B cell (primary cell): ENCODE results near the gene TYROBP. TPM values are rescaled to one million over a fixed set of nuclear protein-coding genes. Genes with fewer than 3 reads are reported as not detected.
"Not testable (repeated sequence)": the region's sequence is repeated elsewhere in the genome, so short reads cannot be mapped to it uniquely, and the experiment has no call there.

Experiments
- ATAC-seq: fragments of 200-7000 bp; cut with Tn5 transposase; one replicate; pipeline ENCODE4 v1.10.0; 2021; ENCODE audit warnings: low read depth, mild to moderate bottlenecking, moderate number of reproducible peaks, moderate library complexity
- CTCF ChIA-PET: fragments of 350-600 bp; sonication (Branson Sonifier 250); formaldehyde crosslinking; loops from one replicate; lab custom pipeline; 2021; ENCODE audit warnings: antibody characterized with exemption, inconsistent platforms; lab: Charles Lee
- POLR2A ChIA-PET: fragments of 350-600 bp; sonication (Branson Sonifier 250); formaldehyde crosslinking; loops from one replicate; lab custom pipeline; 2021; ENCODE audit warnings: antibody characterized with exemption; lab: Charles Lee
- DNase-seq: peaks from one replicate; pipeline ENCODE4 v3.0.0; 2013
- H2AFZ ChIP-seq: 2 replicates; pipeline ENCODE4 v1.6.1; 2012; ENCODE audit warnings: mild to moderate bottlenecking, low read depth, low read length; ENCODE audit not compliant: insufficient read depth, poor library complexity, severe bottlenecking
- H3K27ac ChIP-seq, 2 donors: 1 replicate in 1 of 2; 2 replicates in 1 of 2; pipeline ENCODE4 v1.5.1; 2012 to 2013; ENCODE audit warnings: low read length in 2 of 2, mild to moderate bottlenecking in 2 of 2, moderate library complexity in 1 of 2
- H3K27me3 ChIP-seq, 4 experiments: fragments of 200-600 bp in 1 of 4; sonication (generic) in 1 of 4; replicated peaks in 1 of 4; 1 replicate in 2 of 4; 2 replicates in 2 of 4; pipeline versions ENCODE4 v1.6.1 to v1.7.0; 2013 to 2016; ENCODE audit warnings: low read length in 3 of 4, mild to moderate bottlenecking in 2 of 4, mixed read lengths in 1 of 4, moderate library complexity in 1 of 4; ENCODE audit not compliant: insufficient read depth in 4 of 4, control insufficient read depth in 3 of 4; ENCODE audit errors: control extremely low read depth in 1 of 4
- H3K36me3 ChIP-seq, 2 experiments: replicated peaks in 1 of 2; 1 replicate in 1 of 2; 2 replicates in 1 of 2; pipeline versions ENCODE4 v1.6.1 to v1.7.1; 2013; ENCODE audit warnings: low read length in 1 of 2; ENCODE audit not compliant: insufficient read depth in 2 of 2, control insufficient read depth in 1 of 2; ENCODE audit errors: control extremely low read depth in 1 of 2, extremely low read depth in 1 of 2
- H3K4me1 ChIP-seq, 2 donors: fragments of 200-600 bp in 1 of 2; sonication (generic) in 1 of 2; 1 replicate in 1 of 2; 2 replicates in 1 of 2; pipeline versions ENCODE4 v1.5.1 to v1.6.1; 2013 to 2017; ENCODE audit warnings: low read length in 2 of 2; ENCODE audit not compliant: control insufficient read depth in 2 of 2, insufficient read depth in 2 of 2
- H3K4me2 ChIP-seq: replicated peaks from 2 replicates; pipeline ENCODE3; 2012; ENCODE audit warnings: mild to moderate bottlenecking, low read depth, low read length; ENCODE audit not compliant: poor library complexity, severe bottlenecking
- H3K4me3 ChIP-seq, 5 experiments: fragments of 200-600 bp in 1 of 5; sonication (generic) in 1 of 5; 1 replicate in 3 of 5; 2 replicates in 2 of 5; pipeline versions ENCODE4 v1.5.1 to v1.7.0; 2011 to 2016; ENCODE audit warnings: low read length in 4 of 5, mild to moderate bottlenecking in 4 of 5, low read depth in 2 of 5, control low read depth in 1 of 5, moderate library complexity in 1 of 5; ENCODE audit not compliant: insufficient read depth in 1 of 5; ENCODE audit errors: control extremely low read depth in 1 of 5, extremely low read depth in 1 of 5
- H3K79me2 ChIP-seq: fragments of 200-600 bp; sonication (generic); one replicate; pipeline ENCODE4 v1.6.0; 2016; ENCODE audit warnings: low read length; ENCODE audit not compliant: control insufficient read depth, insufficient read depth
- H3K9ac ChIP-seq: fragments of 200-600 bp; sonication (generic); 2 replicates; pipeline ENCODE4 v1.6.1; 2017; ENCODE audit warnings: mild to moderate bottlenecking, low read length, moderate library complexity
- H3K9me3 ChIP-seq, 3 donors: one replicate each; pipeline versions ENCODE4 v1.6.1 to v1.7.1; 2013; ENCODE audit warnings: low read length in 2 of 3; ENCODE audit not compliant: control insufficient read depth in 2 of 3, insufficient read depth in 1 of 3; ENCODE audit errors: control extremely low read depth in 1 of 3
- H4K20me1 ChIP-seq: 2 replicates; pipeline ENCODE4 v1.6.0; 2012; ENCODE audit warnings: mild to moderate bottlenecking, low read length; ENCODE audit not compliant: insufficient read depth, control insufficient read depth, poor library complexity, severe bottlenecking
- H3K27ac Mint-ChIP-seq: one replicate; pipeline ENCODE4 v1.8.0; 2021; ENCODE audit warnings: mixed read lengths
- H3K27me3 Mint-ChIP-seq: one replicate; pipeline ENCODE4 v1.8.0; 2021; ENCODE audit warnings: mixed read lengths
- H3K4me1 Mint-ChIP-seq: one replicate; pipeline ENCODE4 v1.8.0; 2021; ENCODE audit warnings: mixed read lengths
- H3K4me3 Mint-ChIP-seq: one replicate; pipeline ENCODE4 v1.8.0; 2021; ENCODE audit warnings: mixed read lengths
- H3K9me3 Mint-ChIP-seq: one replicate; pipeline ENCODE4 v1.8.0; 2022; ENCODE audit warnings: mixed read lengths; ENCODE audit not compliant: insufficient read depth
- CTCF ChIP-seq: fragments of 200-600 bp; IDR thresholded peaks from one replicate; pipeline ENCODE4 v1.8.0; 2022; ENCODE audit warnings: antibody characterized with exemption, mild to moderate bottlenecking
- EZH2 ChIP-seq: IDR thresholded peaks from 2 replicates; pipeline ENCODE4 v1.6.1; 2012; ENCODE audit warnings: borderline replicate concordance, low read depth, mild to moderate bottlenecking, moderate library complexity, low read length; ENCODE audit not compliant: insufficient read depth, poor library complexity, severe bottlenecking
- WGBS: methylation state at CpG from one replicate; pipeline ENCODE4 v1.1.5; 2013; ENCODE audit warnings: missing lambda C conversion rate; ENCODE audit not compliant: insufficient coverage; 5-methylcytosine and 5-hydroxymethylcytosine counted together
- intact Hi-C: fragments of 100-400 bp; cut with micrococcal nuclease; formaldehyde crosslinking; loops from one replicate; pipeline ENCODE4 v1.10.0; 2022
- polyA plus RNA-seq: library from polyadenylated mRNA; depleted of rRNA; stranded (reverse); fragments of >200 nt; gene quantifications from 2 replicates; pipeline ENCODE4 v1.2.3, GENCODE V29; 2012
- total RNA-seq, 2 donors: library from RNA; stranded (reverse); fragments of 120-200 nt in 1 of 2; gene quantifications; 1 replicate in 1 of 2; 2 replicates in 1 of 2; pipeline versions ENCODE4 v1.2.3 to v1.2.4, GENCODE V29; 2013 to 2022

Gene TYROBP
- total and polyA plus RNA-seq, 2 donors (not counting 1 experiment from before 2014, with no cell fraction given): 2.7 to 25.6 TPM

GRCh38 chr19:35911790-35912189, 3.7 kb upstream of the TYROBP start:
- Mint-ChIP-seq H3K9me3 (no peaks in the 10 kb centered on the region), H3K4me3 (no peak overlapping the region), H3K4me1 (peaks cover 53% of the 10 kb centered on the region), H3K27me3 (no peaks in the 10 kb centered on the region), H3K27ac (peak overlapping the region; percentile 32)
- TF ChIP-seq CTCF (no peak), EZH2 (no peak)
- Histone ChIP-seq H4K20me1 (no peaks in the 10 kb centered on the region), H3K4me3 (no peak overlapping the region), H3K27me3 (no peaks in the 10 kb centered on the region), H3K36me3 (no peaks in the 10 kb centered on the region), H3K79me2 (no peaks in the 10 kb centered on the region), H2AFZ (no peak overlapping the region), H3K4me2 (peak overlapping the region; percentile 14), H3K9ac (no peak overlapping the region), H3K4me1 (peaks cover 31 to 58% of the 10 kb centered on the region in 2 donors), H3K9me3 (no peaks in the 10 kb centered on the region), H3K27ac (no peak overlapping the region)
- no peak for ATAC-seq
- no peak for DNase-seq
- ChIA-PET POLR2A (interaction anchor here (0.9 to 1.1 kb wide), 2 partner anchors 8 to 12 kb away, joined by 3 read pairs; no protein-coding TSS in a partner anchor), CTCF (interaction anchor here (0.7 to 1.6 kb wide), 3 partner anchors 19 to 217 kb away, joined by 3 to 5 read pairs (median 3); no protein-coding TSS in a partner anchor)
- intact Hi-C loops: no loop called here
- WGBS: 59% methylated on average over 3 of the region's 5 CpGs

DNA sequence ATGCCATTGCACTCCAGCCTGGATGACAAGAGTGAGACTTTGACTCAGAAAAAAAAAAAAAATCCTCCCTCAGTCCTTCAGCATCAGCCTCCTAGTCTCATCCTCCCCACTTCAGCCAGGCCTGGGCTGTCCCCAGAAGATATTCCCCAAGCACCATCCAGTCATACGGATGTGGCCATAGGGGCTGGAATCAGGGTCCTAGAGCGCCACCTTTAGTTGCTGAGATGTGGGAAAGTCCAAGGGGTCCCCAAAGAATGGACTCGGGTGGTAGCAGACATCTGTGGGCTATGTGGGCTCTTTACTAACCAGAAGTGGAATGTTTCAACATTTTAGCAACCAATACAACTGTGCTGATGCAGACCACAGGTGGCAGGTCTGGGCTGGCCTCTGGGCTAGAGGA, 3.1 kb upstream of the TYROBP start:
- DNase-seq: no peak
- Histone ChIP-seq H3K4me1 (peaks cover 31 to 58% of the 10 kb centered on the region in 2 donors), H3K9me3 (no peaks in the 10 kb centered on the region), H4K20me1 (no peaks in the 10 kb centered on the region), H3K27me3 (no peaks in the 10 kb centered on the region), H3K27ac (no peak overlapping the region), H3K79me2 (no peaks in the 10 kb centered on the region), H3K4me2 (no peak overlapping the region), H3K4me3 (no peak overlapping the region), H2AFZ (no peak overlapping the region), H3K9ac (no peak overlapping the region), H3K36me3 (no peaks in the 10 kb centered on the region)
- ChIA-PET POLR2A (interaction anchor here (0.7 kb wide), 1 partner anchor 203 kb away, joined by 3 read pairs; no protein-coding TSS in a partner anchor), CTCF (interaction anchor here (1.6 kb wide), 1 partner anchor 20 kb away, joined by 5 read pairs; no protein-coding TSS in a partner anchor)
- no peaks in the 10 kb centered on the region for H3K27me3 Mint-ChIP-seq
- WGBS: 57% methylated on average over 2 of the region's 3 CpGs
- peaks cover 53% of the 10 kb centered on the region for H3K4me1 Mint-ChIP-seq
- H3K27ac Mint-ChIP-seq: peak overlapping the region; percentile 67
- H3K4me3 Mint-ChIP-seq: no peak overlapping the region
- TF ChIP-seq EZH2: no peak
- no peak for TF ChIP-seq CTCF
- no peak for ATAC-seq
- intact Hi-C loops: no loop called here
- H3K9me3 Mint-ChIP-seq: no peaks in the 10 kb centered on the region

DNA sequence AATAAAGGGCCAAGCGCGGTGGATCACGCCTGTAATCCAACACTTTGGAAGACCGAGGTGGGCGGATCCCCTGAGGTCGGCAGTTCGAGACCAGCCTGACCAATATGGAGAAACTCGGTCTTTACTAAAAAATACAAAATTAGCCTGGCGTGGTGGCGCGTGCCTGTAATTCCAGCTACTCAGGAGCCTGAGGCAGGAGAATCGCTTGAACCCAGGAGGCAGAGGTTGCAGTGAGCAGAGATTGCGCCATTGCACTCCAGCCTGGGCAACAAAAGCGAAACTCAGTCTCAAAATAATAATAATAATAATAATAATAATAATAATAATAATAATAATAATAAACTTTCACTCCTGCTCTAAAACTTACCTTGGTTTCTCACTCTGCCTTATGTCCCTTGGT, 2.3 kb upstream of the TYROBP start:
- H3K9ac ChIP-seq, DNase-seq, CTCF ChIA-PET, H3K79me2 ChIP-seq, H3K27ac Mint-ChIP-seq, H2AFZ ChIP-seq, intact Hi-C loops, H3K27me3 ChIP-seq, H3K4me3 ChIP-seq, H3K9me3 ChIP-seq, H4K20me1 ChIP-seq, ATAC-seq, H3K27me3 Mint-ChIP-seq, H3K9me3 Mint-ChIP-seq, H3K36me3 ChIP-seq, H3K4me2 ChIP-seq: not testable (repeated sequence)
- WGBS: 100% methylated on average over 8 of the region's 14 CpGs
- H3K4me1 Mint-ChIP-seq: peaks cover 52% of the 10 kb centered on the region
- Histone ChIP-seq H3K27ac (peak overlapping the region in 1 of 2 donors; percentile 87), H3K4me1 (peaks cover 31 to 56% of the 10 kb centered on the region in 2 donors)
- peak overlapping the region; percentile 39 for H3K4me3 Mint-ChIP-seq
- POLR2A ChIA-PET: interaction anchor here (0.7 kb wide), 1 partner anchor 204 kb away, joined by 3 read pairs; no protein-coding TSS in a partner anchor
